GM21360 (cell line): ENCODE measurements around the gene JMJD4.

ENCODE experiments used
- ATAC-seq: cut with Tn5 transposase; IDR thresholded peaks from one replicate; pipeline ENCODE4 v1.9.1; 2021; ENCODE audit warnings: mild to moderate bottlenecking, moderate library complexity; ENCODE audit not compliant: unreplicated experiment

Gene JMJD4

GRCh38 chr1:227734856-227735538 lies at the start of gene JMJD4, which contains the start of gene SNAP47:
Gene JMJD4 (minus strand): TSS chr1:227735302. CDS start chr1:227735273, 29 bp downstream.
Gene SNAP47 (plus strand): TSS chr1:227735435. CDS start chr1:227747737, 12,302 bp downstream.
- peak; percentile 90 for ATAC-seq

GRCh38 chr1:227782226-227782625 lies 47.1 kb upstream of the JMJD4 start:
- no peak for ATAC-seq

GRCh38 chr1:227781314-227781930 lies 46.3 kb upstream of the JMJD4 start:
- ATAC-seq = no peak

- no peak for ATAC-seq
These were observed 45.3 kb upstream of the JMJD4 start for GRCh38 chr1:227780101-227781044.

GRCh38 chr1:227779685-227780084 lies 44.6 kb upstream of the JMJD4 start:
- no peak for ATAC-seq

- no peak for ATAC-seq
These were observed 43.9 kb upstream of the JMJD4 start for GRCh38 chr1:227779021-227779441.

- ATAC-seq = no peak
These were observed 43.4 kb upstream of the JMJD4 start for GRCh38 chr1:227778401-227778947.

- no peak for ATAC-seq
These were observed 42.5 kb upstream of the JMJD4 start for GRCh38 chr1:227777646-227778045.

GRCh38 chr1:227777156-227777555 lies 42.1 kb upstream of the JMJD4 start:
- ATAC-seq = no peak

- ATAC-seq = no peak
These were observed 41.2 kb upstream of the JMJD4 start for GRCh38 chr1:227776331-227776771.

- ATAC-seq = no peak
These were observed 40.7 kb upstream of the JMJD4 start for GRCh38 chr1:227775841-227776240.

- no peak for ATAC-seq
These were observed 39.9 kb upstream of the JMJD4 start for GRCh38 chr1:227774821-227775661.

- ATAC-seq = no peak
These were observed 39.1 kb upstream of the JMJD4 start for GRCh38 chr1:227774051-227774731.

GRCh38 chr1:227773558-227773957 lies 38.5 kb upstream of the JMJD4 start:
- ATAC-seq = no peak

GRCh38 chr1:227771771-227772170 lies 36.7 kb upstream of the JMJD4 start:
- ATAC-seq = no peak

GRCh38 chr1:227771326-227771725 lies 36.2 kb upstream of the JMJD4 start:
- no peak for ATAC-seq

GRCh38 chr1:227770812-227771211 lies 35.7 kb upstream of the JMJD4 start:
- no peak for ATAC-seq

GRCh38 chr1:227769936-227770494 lies 34.9 kb upstream of the JMJD4 start:
- ATAC-seq = no peak
